HG03460 (cell line): Measurements from ENCODE around the gene TMEM123.
"Not testable (repeated sequence)": the region's sequence is repeated elsewhere in the genome, so short reads cannot be mapped to it uniquely, and the experiment has no call there.

Source experiments
- ATAC-seq: cut with Tn5 transposase; IDR thresholded peaks from one replicate; pipeline ENCODE4 v1.9.1; 2021; ENCODE audit not compliant: unreplicated experiment

TMEM123 gene

GRCh38 chr11:102451041-102451680 lies 1.4 kb downstream of the TMEM123 start:
- no peak for ATAC-seq

- ATAC-seq: no peak
These were observed 2.7 kb downstream of the TMEM123 start for GRCh38 chr11:102449651-102450570.

- ATAC-seq: no peak
These were observed 3.7 kb downstream of the TMEM123 start for GRCh38 chr11:102448869-102449224.

GRCh38 chr11:102447941-102448868 lies 4.4 kb downstream of the TMEM123 start:
- ATAC-seq: no peak

GRCh38 chr11:102447193-102447592 lies 5.4 kb downstream of the TMEM123 start:
- peak; percentile 25 for ATAC-seq

- ATAC-seq: no peak
These were observed 6.0 kb downstream of the TMEM123 start for GRCh38 chr11:102446606-102447005.

- ATAC-seq: not testable (repeated sequence)
These were observed 7.9 kb downstream of the TMEM123 start for GRCh38 chr11:102444693-102445092.

- not testable (repeated sequence) for ATAC-seq
These were observed 8.4 kb downstream of the TMEM123 start for GRCh38 chr11:102444142-102444541.

- not testable (repeated sequence) for ATAC-seq
These were observed 13.6 kb downstream of the TMEM123 start for GRCh38 chr11:102439063-102439363.

GRCh38 chr11:102438311-102439062 lies 14.1 kb downstream of the TMEM123 start:
- no peak for ATAC-seq

- no peak for ATAC-seq
These were observed 14.8 kb downstream of the TMEM123 start for GRCh38 chr11:102437727-102438126.

GRCh38 chr11:102436976-102437375 lies 15.6 kb downstream of the TMEM123 start:
- no peak for ATAC-seq

GRCh38 chr11:102436561-102436960 lies 16.0 kb downstream of the TMEM123 start:
- no peak for ATAC-seq

- ATAC-seq: no peak
These were observed 16.9 kb downstream of the TMEM123 start for GRCh38 chr11:102435688-102436087.

GRCh38 chr11:102433571-102433970 lies 19.0 kb downstream of the TMEM123 start:
- ATAC-seq: not testable (repeated sequence)

GRCh38 chr11:102432560-102432959 lies 20.0 kb downstream of the TMEM123 start:
- ATAC-seq: not testable (repeated sequence)

- no peak for ATAC-seq
These were observed 21.2 kb downstream of the TMEM123 start for GRCh38 chr11:102431404-102431803.

- ATAC-seq: peak; percentile 94
These were observed 22.3 kb downstream of the TMEM123 start for GRCh38 chr11:102430158-102430836.

- no peak for ATAC-seq
These were observed 22.9 kb downstream of the TMEM123 start for GRCh38 chr11:102429691-102430090.

- ATAC-seq: no peak
These were observed 23.3 kb downstream of the TMEM123 start for GRCh38 chr11:102429226-102429625.
